Upper lobe of left lung (tissue), 6 donors: ENCODE measurements around the gene CDS2. TPM values are rescaled to one million over a fixed set of nuclear protein-coding genes. Genes with fewer than 3 reads are reported as not detected.

Source experiments
- ATAC-seq, 2 donors: fragments of 200-7000 bp; cut with Tn5 transposase; one replicate each; pipeline ENCODE4 v1.9.1; 2022; ENCODE audit warnings: mild to moderate bottlenecking in 2 of 2, moderate library complexity in 2 of 2; ENCODE audit not compliant: low FRiP score in 2 of 2
- DNase-seq, 2 donors: peaks; one replicate each; pipeline ENCODE4 v3.0.0-alpha.2; 2019 to 2020
- H3K27ac ChIP-seq, 4 donors: fragments of 200-600 bp; sonication (generic); one replicate each; pipeline ENCODE4 v1.5.1; 2016 to 2019
- H3K27me3 ChIP-seq, 4 donors: fragments of 200-600 bp; sonication (generic); one replicate each; pipeline ENCODE4 v1.5.1; 2017 to 2019
- H3K36me3 ChIP-seq, 4 donors: fragments of 200-600 bp; sonication (generic); one replicate each; pipeline ENCODE4 v1.5.1; 2016 to 2019
- H3K4me1 ChIP-seq, 4 donors: fragments of 200-600 bp; sonication (generic); one replicate each; pipeline ENCODE4 v1.5.1; 2018 to 2019
- H3K4me3 ChIP-seq, 4 donors: fragments of 200-600 bp; sonication (generic); one replicate each; pipeline ENCODE4 v1.5.1; 2017 to 2019; ENCODE audit warnings: mild to moderate bottlenecking in 2 of 4, moderate library complexity in 1 of 4
- H3K9me3 ChIP-seq, 4 donors: fragments of 200-600 bp; sonication (generic); one replicate each; pipeline ENCODE4 v1.5.1; 2018 to 2019
- EP300 ChIP-seq, 4 donors: sonication (generic); formaldehyde crosslinking; IDR thresholded peaks; one replicate each; pipeline ENCODE4 v1.5.1; 2017; ENCODE audit warnings: antibody characterized with exemption in 4 of 4, control low read depth in 2 of 4
- POLR2A ChIP-seq, 4 donors: fragments of 450-650 bp; IDR thresholded peaks; one replicate each; pipeline ENCODE4 v1.5.1; 2016 to 2017; ENCODE audit warnings: antibody characterized with exemption in 4 of 4, mild to moderate bottlenecking in 2 of 4
- POLR2AphosphoS5 ChIP-seq, 2 donors: sonication (generic); formaldehyde crosslinking; IDR thresholded peaks; one replicate each; pipeline ENCODE4 v1.5.1; 2017; ENCODE audit warnings: antibody characterized with exemption in 2 of 2
- WGBS, 2 donors: methylation state at CpG; one replicate each; pipeline ENCODE4 v1.1.5; 2017 to 2018; 5-methylcytosine and 5-hydroxymethylcytosine counted together
- total RNA-seq, 6 donors: library from RNA; depleted of rRNA in 4 of 6; stranded (reverse); fragments of >200 nt in 4 of 6; gene quantifications; one replicate each; pipeline versions ENCODE4 v1.1.0 to v1.2.1, GENCODE V29; 2016 to 2021
- TF ChIP-seq, protein P1 (sequence below), 6 experiments: fragments of 450-650 bp in 4 of 6; fragments of 200-600 bp in 2 of 6; sonication (generic) in 2 of 6; IDR thresholded peaks; one replicate each; pipeline ENCODE4 v1.5.1; 2016 to 2019; ENCODE audit warnings: antibody characterized with exemption in 6 of 6
- donor health status: DM: no; HTN: no; CAD: no; lungs with moderate emphysema.
- donor health status: DM: no; HTN: yes; CAD: no; lungs with severe emphysema.

CDS2 gene
- total RNA-seq, 6 donors from 2014 or later = 26.2 to 64.0 (median 40.6) TPM

DNA sequence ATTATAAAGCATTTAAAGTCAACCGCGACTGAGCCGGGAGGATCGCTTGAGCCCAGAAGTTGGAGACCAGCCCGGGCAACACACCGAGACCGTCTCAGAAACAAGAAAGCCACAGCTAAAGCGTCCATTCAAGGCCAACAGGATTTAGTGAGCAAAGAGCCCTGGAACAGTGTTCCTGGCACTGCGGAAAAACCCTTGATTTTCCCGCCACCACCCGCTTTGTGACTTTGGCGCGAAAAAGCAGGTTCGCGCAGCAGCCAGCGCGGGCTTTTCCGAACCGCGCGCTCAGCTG is 7.7 kb upstream of the CDS2 start:
- Histone ChIP-seq H3K9me3 (no peaks in the 10 kb centered on the region), H3K27me3 (no peaks in the 10 kb centered on the region), H3K36me3 (peaks cover 7 to 33% (median 16%) of the 10 kb centered on the region in 4 donors), H3K27ac (peak overlapping the region; percentile 87 to 89 (median 88)), H3K4me1 (peaks cover 12 to 22% (median 16%) of the 10 kb centered on the region in 4 donors), H3K4me3 (peak overlapping the region; percentile 63 to 95 (median 84))
- ATAC-seq = no peak
- DNase-seq = no peak
- WGBS, 2 donors = 0% methylated on average over 9 to 21 of the region's 21 CpGs
- no peak for TF ChIP-seq POLR2A (IDR thresholded peaks at IDR 0.05)
- TF ChIP-seq, protein P1, sequence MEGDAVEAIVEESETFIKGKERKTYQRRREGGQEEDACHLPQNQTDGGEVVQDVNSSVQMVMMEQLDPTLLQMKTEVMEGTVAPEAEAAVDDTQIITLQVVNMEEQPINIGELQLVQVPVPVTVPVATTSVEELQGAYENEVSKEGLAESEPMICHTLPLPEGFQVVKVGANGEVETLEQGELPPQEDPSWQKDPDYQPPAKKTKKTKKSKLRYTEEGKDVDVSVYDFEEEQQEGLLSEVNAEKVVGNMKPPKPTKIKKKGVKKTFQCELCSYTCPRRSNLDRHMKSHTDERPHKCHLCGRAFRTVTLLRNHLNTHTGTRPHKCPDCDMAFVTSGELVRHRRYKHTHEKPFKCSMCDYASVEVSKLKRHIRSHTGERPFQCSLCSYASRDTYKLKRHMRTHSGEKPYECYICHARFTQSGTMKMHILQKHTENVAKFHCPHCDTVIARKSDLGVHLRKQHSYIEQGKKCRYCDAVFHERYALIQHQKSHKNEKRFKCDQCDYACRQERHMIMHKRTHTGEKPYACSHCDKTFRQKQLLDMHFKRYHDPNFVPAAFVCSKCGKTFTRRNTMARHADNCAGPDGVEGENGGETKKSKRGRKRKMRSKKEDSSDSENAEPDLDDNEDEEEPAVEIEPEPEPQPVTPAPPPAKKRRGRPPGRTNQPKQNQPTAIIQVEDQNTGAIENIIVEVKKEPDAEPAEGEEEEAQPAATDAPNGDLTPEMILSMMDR (IDR thresholded peaks at IDR 0.05) = no peak
- TF ChIP-seq EP300 (IDR thresholded peaks at IDR 0.05) = no peak
- TF ChIP-seq POLR2AphosphoS5 (IDR thresholded peaks at IDR 0.05) = no peak

DNA sequence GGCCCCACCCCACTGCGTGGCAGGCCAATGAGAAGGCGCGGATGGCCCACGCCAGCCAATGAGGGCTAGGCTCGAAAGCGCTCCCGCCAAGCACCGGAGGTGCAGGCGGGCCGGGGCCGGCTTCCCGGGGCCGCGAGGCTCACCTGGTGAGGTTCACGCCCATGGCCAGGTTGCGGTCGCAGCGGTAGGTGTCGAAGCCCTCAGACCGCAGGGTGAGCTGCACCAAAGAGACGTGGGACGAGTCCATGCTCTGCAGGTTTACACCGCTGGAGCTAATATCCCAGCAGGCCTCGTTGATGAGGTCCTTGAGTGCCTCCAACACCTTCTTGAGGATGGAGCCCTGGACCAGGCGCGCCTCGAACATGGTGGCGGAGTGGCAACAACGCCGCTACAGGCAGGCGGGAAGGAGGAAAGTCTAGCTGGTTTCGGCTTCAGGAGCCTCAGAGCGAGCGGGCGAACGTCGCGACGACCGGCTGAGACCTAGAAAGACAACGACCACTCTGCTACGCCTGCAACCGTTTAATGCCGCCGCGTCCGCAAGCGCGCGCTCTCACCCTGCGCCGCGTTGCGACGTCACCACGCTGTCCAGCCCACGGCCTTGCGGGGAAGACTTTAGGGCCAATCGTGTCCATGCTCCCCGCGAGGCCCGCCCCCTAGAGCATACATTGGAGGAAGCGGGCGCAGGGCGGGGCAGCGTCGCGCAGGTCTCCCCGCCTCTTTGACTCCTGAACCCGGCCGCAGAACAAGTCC is 7.2 kb upstream of the CDS2 start, which contains the start of gene PCNA:
Gene PCNA, minus strand, starts transcription at position 524 of the 750 bp plus-strand sequence. Its CDS starts 160 bp downstream, at position 364.
- peak within 1 kb of the TSS; percentile 63 to 95 (median 84) for H3K4me3 ChIP-seq
- peak in 3 of 4 donors; percentile 80 to 97 (median 94) for TF ChIP-seq POLR2A (IDR thresholded peaks at IDR 0.05)
- TF ChIP-seq EP300 (IDR thresholded peaks at IDR 0.05) = peak in 1 of 4 donors; percentile 44
- TF ChIP-seq, protein P1 (IDR thresholded peaks at IDR 0.05) = peak in 4 of 6 experiments; percentile 25 to 57 (median 40)
- TF ChIP-seq POLR2AphosphoS5 (IDR thresholded peaks at IDR 0.05) = peak; percentile 97
- H3K36me3 ChIP-seq = peaks cover 7 to 28% (median 15%) of the 10 kb centered on the region in 4 donors
- DNase-seq (peak; percentile 98 to 99), ATAC-seq (peak; percentile 100)
- peaks cover 12 to 22% (median 16%) of the 10 kb centered on the region in 4 donors for H3K4me1 ChIP-seq
- 2% methylated on average over 11 to 35 of the region's 71 CpGs for WGBS, 2 donors
- H3K27me3 ChIP-seq = no peaks in the 10 kb centered on the region
- peak within 1 kb of the TSS; percentile 87 to 89 (median 88) for H3K27ac ChIP-seq
- no peaks in the 10 kb centered on the region for H3K9me3 ChIP-seq

DNA sequence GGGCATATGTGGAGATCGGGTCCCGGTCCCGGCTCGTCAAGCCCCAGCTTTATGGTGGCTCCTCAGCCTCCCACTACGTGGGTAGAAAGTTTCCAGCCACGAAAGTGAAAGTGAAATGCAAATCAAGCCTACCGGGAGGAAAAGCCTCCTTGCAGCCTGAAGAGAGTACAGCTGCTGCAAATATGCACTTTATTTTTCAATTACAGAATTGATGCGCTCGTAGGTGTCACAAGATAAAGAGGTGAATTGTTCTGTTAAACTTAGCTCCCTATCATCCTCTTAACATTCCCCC is 6.7 kb upstream of the CDS2 start:
- H3K36me3 ChIP-seq = peaks cover 7 to 23% (median 13%) of the 10 kb centered on the region in 4 donors
- peaks cover 12 to 22% (median 16%) of the 10 kb centered on the region in 4 donors for H3K4me1 ChIP-seq
- ATAC-seq (no peak), DNase-seq (no peak)
- 0% methylated on average over 9 of the region's 9 CpGs for WGBS, 2 donors
- no peaks in the 10 kb centered on the region for H3K9me3 ChIP-seq
- H3K27me3 ChIP-seq = no peaks in the 10 kb centered on the region
- peak overlapping the region; percentile 82 to 89 (median 88) for H3K27ac ChIP-seq
- peak overlapping the region; percentile 41 to 95 (median 69) for H3K4me3 ChIP-seq
- TF ChIP-seq EP300 (IDR thresholded peaks at IDR 0.05) (no peak), POLR2A (IDR thresholded peaks at IDR 0.05) (no peak), POLR2AphosphoS5 (IDR thresholded peaks at IDR 0.05) (no peak)
- TF ChIP-seq, protein P1 (IDR thresholded peaks at IDR 0.05) = no peak

DNA sequence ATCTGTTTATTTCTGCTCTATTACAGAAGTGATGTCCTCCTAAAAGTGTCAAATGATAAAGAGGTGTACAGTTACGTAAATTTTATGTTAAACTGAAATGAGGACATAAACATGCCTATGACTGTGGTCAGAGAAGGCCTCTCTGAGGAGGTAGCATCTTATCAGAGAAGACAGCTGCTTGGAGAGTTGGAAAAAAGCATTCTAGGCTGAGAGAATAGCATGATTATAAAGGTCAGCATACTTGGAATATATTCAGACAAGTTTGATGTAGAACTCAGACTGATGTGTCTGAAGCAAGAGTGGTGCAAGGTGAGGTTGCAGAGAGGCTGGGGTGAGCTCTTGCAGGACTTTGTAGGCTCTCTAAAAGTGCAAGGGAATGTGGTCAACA is 3.9 kb upstream of the CDS2 start:
- TF ChIP-seq EP300 (IDR thresholded peaks at IDR 0.05) (no peak), POLR2AphosphoS5 (IDR thresholded peaks at IDR 0.05) (no peak), POLR2A (IDR thresholded peaks at IDR 0.05) (no peak)
- TF ChIP-seq, protein P1 (IDR thresholded peaks at IDR 0.05) = no peak
- ATAC-seq (no peak), DNase-seq (no peak)
- Histone ChIP-seq H3K9me3 (no peaks in the 10 kb centered on the region), H3K4me3 (no peak overlapping the region), H3K4me1 (peaks cover 19 to 30% (median 27%) of the 10 kb centered on the region in 4 donors), H3K36me3 (no peaks in the 10 kb centered on the region), H3K27ac (no peak overlapping the region), H3K27me3 (no peaks in the 10 kb centered on the region)
- 100% methylated on average over 1 of the region's 1 CpG for WGBS, 2 donors
